Ovary (tissue), 9 donors: ENCODE data around the gene ZNF470. TPM values are rescaled to one million over a fixed set of nuclear protein-coding genes. Genes with fewer than 3 reads are reported as not detected.

Experiments
- DNase-seq, 5 donors: peaks; one replicate each; pipeline ENCODE4 v3.0.0-alpha.2; 2019 to 2020
- H3K27ac ChIP-seq, 2 donors: fragments of 200-600 bp; one replicate each; pipeline versions ENCODE4 v1.5.1 to v1.8.0; 2019 to 2022
- H3K27me3 ChIP-seq: fragments of 200-600 bp; one replicate; pipeline ENCODE4 v1.8.0; 2022
- H3K36me3 ChIP-seq: fragments of 200-600 bp; sonication (generic); one replicate; pipeline ENCODE4 v1.5.1; 2019
- H3K4me1 ChIP-seq: one replicate; pipeline ENCODE4 v1.8.1; 2013; ENCODE audit warnings: mild to moderate bottlenecking, moderate library complexity; ENCODE audit not compliant: insufficient read depth
- H3K4me3 ChIP-seq: fragments of 200-600 bp; sonication (generic); one replicate; pipeline ENCODE4 v1.5.1; 2017
- H3K9me3 ChIP-seq, 2 donors: fragments of 200-600 bp in 1 of 2; sonication (generic) in 1 of 2; one replicate each; pipeline versions ENCODE4 v1.5.1 to v1.8.1; 2013 to 2019; ENCODE audit warnings: mild to moderate bottlenecking in 1 of 2, moderate library complexity in 1 of 2
- EP300 ChIP-seq: sonication (generic); formaldehyde crosslinking; IDR thresholded peaks from one replicate; pipeline ENCODE4 v1.6.1; 2017; ENCODE audit warnings: antibody characterized with exemption
- POLR2A ChIP-seq: fragments of 450-650 bp; IDR thresholded peaks from one replicate; pipeline ENCODE4 v1.6.1; 2017; ENCODE audit warnings: antibody characterized with exemption, mild to moderate bottlenecking, moderate library complexity
- WGBS, 3 donors: extraction: QIAGEN DNeasy Blood & Tissue Kit in 1 of 3; methylation state at CpG; one replicate each; pipeline versions ENCODE4 v1.1.5 to v1.1.7; 2013 to 2017; 5-methylcytosine and 5-hydroxymethylcytosine counted together
- intact Hi-C, 4 donors: fragments of 100-400 bp; cut with DNase I; formaldehyde crosslinking; loops; one replicate each; pipeline versions ENCODE4 v1.11.0 to v1.15.1; 2022 to 2023
- polyA plus RNA-seq, 2 donors: library from polyadenylated mRNA; stranded (reverse); fragments of 200-250 nt in 1 of 2; fragments of 350-450 nt in 1 of 2; fragmentation: Illumina TruSeq in 1 of 2; extraction: RNeasy Lipid Tissue Mini Kit (QIAGEN cat#74804) in 1 of 2; gene quantifications; one replicate each; pipeline ENCODE4 v1.2.3, GENCODE V29; 2013 to 2014
- total RNA-seq, 7 donors: library from RNA; depleted of rRNA in 2 of 7; stranded (reverse); fragments of >200 nt in 2 of 7; fragmentation: NEBNext Ultra II Directional in 3 of 7; extraction: Animal tissue kit (Norgen Biotek cat#: 25700) in 3 of 7; gene quantifications; one replicate each; pipeline versions ENCODE4 v1.1.0 to v1.2.4, GENCODE V29; 2016 to 2023
- TF ChIP-seq, protein P1 (sequence below), 3 donors: fragments of 450-650 bp in 2 of 3; fragments of 200-600 bp in 1 of 3; IDR thresholded peaks; one replicate each; pipeline versions ENCODE4 v1.5.1 to v1.8.0; 2016 to 2022; ENCODE audit warnings: antibody characterized with exemption in 3 of 3, mild to moderate bottlenecking in 1 of 3
- donor health status: DM: no; HTN: no; CAD: no; lungs with moderate emphysema.
- donor health status: DM: no; HTN: no; CAD: no.
- donor health status: Bipolar disorder and iron deficiency.
- donor health status: DM: yes; HTN: yes; CAD: no.
- donor health status: DM: no; HTN: no; CAD: no.
- donor health status: DM: yes; HTN: yes; CAD: no.

ZNF470 gene
- total and polyA plus RNA-seq, 9 donors, result 1.7 to 7.8 (median 5.4) TPM

DNA sequence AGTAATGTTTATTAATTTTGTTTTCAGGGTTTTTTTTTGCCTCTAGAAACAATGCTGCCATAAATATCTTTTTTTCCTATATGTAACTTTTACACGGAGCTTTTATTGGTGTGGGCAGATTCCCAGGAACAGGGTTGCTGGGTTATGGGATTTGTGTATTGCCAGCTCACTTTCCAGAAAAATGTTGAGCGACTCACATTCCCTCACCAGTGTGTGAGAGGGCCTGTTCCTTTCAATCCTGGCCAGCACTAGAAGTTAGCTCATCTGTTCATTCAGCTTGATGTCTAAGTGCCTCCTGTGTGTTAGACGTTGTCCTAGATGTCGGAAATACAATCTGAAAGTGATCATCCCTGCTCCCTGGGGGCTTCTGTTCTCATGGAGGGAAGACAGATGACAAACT lies 30.4 kb downstream of the ZNF470 start:
- Histone ChIP-seq H3K27me3 (no peaks in the 10 kb centered on the region), H3K4me3 (no peak overlapping the region), H3K27ac (no peak overlapping the region), H3K36me3 (no peaks in the 10 kb centered on the region), H3K9me3 (peaks cover 0 to 8% of the 10 kb centered on the region in 2 donors), H3K4me1 (peaks cover 9% of the 10 kb centered on the region)
- no peak for DNase-seq
- intact Hi-C loops, result no loop called here
- 93 to 98% (median 95%) methylated on average over 4 of the region's 4 CpGs for WGBS, 3 donors
- TF ChIP-seq EP300 (no peak), POLR2A (no peak)
- TF ChIP-seq, protein P1, sequence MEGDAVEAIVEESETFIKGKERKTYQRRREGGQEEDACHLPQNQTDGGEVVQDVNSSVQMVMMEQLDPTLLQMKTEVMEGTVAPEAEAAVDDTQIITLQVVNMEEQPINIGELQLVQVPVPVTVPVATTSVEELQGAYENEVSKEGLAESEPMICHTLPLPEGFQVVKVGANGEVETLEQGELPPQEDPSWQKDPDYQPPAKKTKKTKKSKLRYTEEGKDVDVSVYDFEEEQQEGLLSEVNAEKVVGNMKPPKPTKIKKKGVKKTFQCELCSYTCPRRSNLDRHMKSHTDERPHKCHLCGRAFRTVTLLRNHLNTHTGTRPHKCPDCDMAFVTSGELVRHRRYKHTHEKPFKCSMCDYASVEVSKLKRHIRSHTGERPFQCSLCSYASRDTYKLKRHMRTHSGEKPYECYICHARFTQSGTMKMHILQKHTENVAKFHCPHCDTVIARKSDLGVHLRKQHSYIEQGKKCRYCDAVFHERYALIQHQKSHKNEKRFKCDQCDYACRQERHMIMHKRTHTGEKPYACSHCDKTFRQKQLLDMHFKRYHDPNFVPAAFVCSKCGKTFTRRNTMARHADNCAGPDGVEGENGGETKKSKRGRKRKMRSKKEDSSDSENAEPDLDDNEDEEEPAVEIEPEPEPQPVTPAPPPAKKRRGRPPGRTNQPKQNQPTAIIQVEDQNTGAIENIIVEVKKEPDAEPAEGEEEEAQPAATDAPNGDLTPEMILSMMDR (IDR thresholded peaks at IDR 0.05), result no peak

DNA sequence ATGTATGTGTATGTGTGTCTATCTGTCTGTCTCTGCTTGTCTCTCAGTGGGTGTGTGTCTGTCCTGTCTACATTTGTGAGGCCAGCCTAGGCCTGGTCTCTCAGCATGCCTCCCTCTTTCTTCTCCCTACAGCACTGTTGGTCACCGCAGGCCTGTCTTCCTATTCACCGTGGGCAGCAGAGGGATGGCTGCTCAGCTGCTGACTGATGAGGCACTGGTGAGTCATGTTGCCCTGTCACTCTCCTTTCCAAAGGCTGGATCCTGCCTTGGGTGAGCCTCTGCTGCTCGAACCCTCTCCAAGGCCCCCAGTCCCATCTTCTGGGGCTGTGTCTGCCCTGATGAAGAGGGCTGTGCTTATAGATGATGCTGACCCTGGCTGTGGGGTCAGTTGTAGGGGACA lies 34.1 kb downstream of the ZNF470 start:
- DNase-seq, result no peak
- Histone ChIP-seq H3K36me3 (no peaks in the 10 kb centered on the region), H3K4me3 (no peak overlapping the region), H3K27me3 (no peaks in the 10 kb centered on the region), H3K27ac (no peak overlapping the region), H3K4me1 (no peaks in the 10 kb centered on the region), H3K9me3 (peaks cover 0 to 13% of the 10 kb centered on the region in 2 donors)
- 99 to 100% (median 100%) methylated on average over 3 of the region's 3 CpGs for WGBS, 3 donors
- TF ChIP-seq EP300 (no peak), POLR2A (no peak)
- TF ChIP-seq, protein P1 (IDR thresholded peaks at IDR 0.05), result no peak
- intact Hi-C loops, result no loop called here

DNA sequence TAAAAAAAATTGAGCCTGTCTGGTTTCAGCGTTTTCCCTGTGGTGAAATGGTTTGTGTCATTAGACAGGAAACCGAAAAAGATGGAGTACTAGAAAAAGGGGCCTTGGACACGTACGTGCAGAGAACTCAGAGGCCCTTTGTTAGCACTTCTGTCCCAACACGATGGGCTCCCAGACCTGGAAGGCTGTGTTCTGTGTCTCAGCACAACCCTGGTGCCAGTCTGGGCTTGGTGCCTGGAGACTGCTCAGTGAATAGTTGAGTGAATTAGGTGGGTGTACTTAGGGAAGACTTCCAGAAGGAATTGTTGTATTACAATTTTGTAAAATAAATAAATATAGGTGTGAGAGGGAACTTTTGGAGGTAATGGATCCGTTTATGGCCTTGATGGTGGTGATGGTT lies 36.6 kb downstream of the ZNF470 start:
- no peak for DNase-seq
- TF ChIP-seq, protein P1 (IDR thresholded peaks at IDR 0.05), result no peak
- Histone ChIP-seq H3K27me3 (no peaks in the 10 kb centered on the region), H3K27ac (no peak overlapping the region), H3K4me3 (no peak overlapping the region), H3K9me3 (peaks cover 5 to 28% of the 10 kb centered on the region in 2 donors), H3K4me1 (no peaks in the 10 kb centered on the region), H3K36me3 (no peaks in the 10 kb centered on the region)
- 80 to 88% (median 87%) methylated on average over 6 of the region's 6 CpGs for WGBS, 3 donors
- intact Hi-C loops, result no loop called here

DNA sequence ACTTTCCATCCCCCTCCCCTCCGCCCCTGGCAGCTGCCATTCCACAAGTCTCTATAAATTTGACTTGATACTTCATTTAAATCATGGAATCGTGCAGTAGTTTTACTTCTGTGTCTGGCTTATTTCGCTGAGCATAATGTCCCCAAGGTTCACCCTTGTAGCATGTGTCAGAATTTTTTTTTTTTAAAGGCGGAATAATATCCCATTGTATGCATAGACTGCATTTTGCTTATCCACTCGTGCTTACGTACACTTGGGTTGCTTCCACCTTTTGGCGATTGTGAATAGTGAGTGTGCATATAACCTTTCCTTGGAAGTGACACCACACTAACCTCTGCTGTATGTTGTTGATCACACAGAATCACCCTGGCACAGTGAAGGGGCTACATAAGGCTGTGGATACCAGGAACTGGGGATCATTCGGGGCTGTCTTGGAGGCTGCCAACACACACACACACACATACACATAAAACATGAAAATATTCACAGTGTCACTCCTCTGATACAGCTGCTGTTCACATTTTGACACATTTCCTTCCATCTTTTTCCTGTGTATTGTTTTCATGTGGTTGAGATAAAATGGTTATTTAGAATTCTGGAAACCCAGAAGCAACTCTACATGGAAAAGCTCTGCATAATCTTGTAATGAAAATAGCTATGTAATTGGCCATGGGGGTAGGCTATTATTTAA lies 41.2 kb downstream of the ZNF470 start:
- Histone ChIP-seq H3K4me3 (no peak overlapping the region), H3K27ac (no peak overlapping the region), H3K9me3 (peaks cover 5 to 44% of the 10 kb centered on the region in 2 donors), H3K4me1 (no peaks in the 10 kb centered on the region), H3K36me3 (no peaks in the 10 kb centered on the region), H3K27me3 (no peaks in the 10 kb centered on the region)
- no peak for DNase-seq
- intact Hi-C loops, result no loop called here
- WGBS, 3 donors, result 87 to 94% (median 92%) methylated on average over 8 of the region's 8 CpGs
- TF ChIP-seq POLR2A (no peak), EP300 (no peak)
- TF ChIP-seq, protein P1 (IDR thresholded peaks at IDR 0.05), result no peak
